ENCODE data around the gene RFTN1.

RFTN1 gene

GRCh38 chr3:16323737-16324136, 189.8 kb downstream of the RFTN1 start:
- no peak for DNase-seq (ENCODE audit: low read depth in 2 of 2)
- no peak overlapping the region for H3K4me3 ChIP-seq (replicated peaks in 1 of 2; ENCODE audit: low read depth in 2 of 2, low read length in 2 of 2)
- TF ChIP-seq CTCF (IDR thresholded peaks at IDR 0.05; ENCODE audit: low read depth, low read length) = no peak

- no peak for DNase-seq (ENCODE audit: low read depth in 2 of 2)
- H3K4me3 ChIP-seq (replicated peaks in 1 of 2; ENCODE audit: low read depth in 2 of 2, low read length in 2 of 2) = no peak overlapping the region
- TF ChIP-seq CTCF (IDR thresholded peaks at IDR 0.05; ENCODE audit: low read depth, low read length) = no peak
Measured at GRCh38 chr3:16322189-16322588, 191.3 kb downstream of the RFTN1 start.

GRCh38 chr3:16320711-16321110, 192.8 kb downstream of the RFTN1 start:
- TF ChIP-seq CTCF (IDR thresholded peaks at IDR 0.05; ENCODE audit: low read depth, low read length) = no peak
- H3K4me3 ChIP-seq (replicated peaks in 1 of 2; ENCODE audit: low read depth in 2 of 2, low read length in 2 of 2) = no peak overlapping the region
- no peak for DNase-seq (ENCODE audit: low read depth in 2 of 2)

GRCh38 chr3:16319723-16320122, 193.8 kb downstream of the RFTN1 start:
- DNase-seq (ENCODE audit: low read depth in 2 of 2) = no peak
- no peak overlapping the region for H3K4me3 ChIP-seq (replicated peaks in 1 of 2; ENCODE audit: low read depth in 2 of 2, low read length in 2 of 2)
- no peak for TF ChIP-seq CTCF (IDR thresholded peaks at IDR 0.05; ENCODE audit: low read depth, low read length)

- H3K4me3 ChIP-seq (replicated peaks in 1 of 2; ENCODE audit: low read depth in 2 of 2, low read length in 2 of 2) = no peak overlapping the region
- peak in 1 of 2 donors; percentile 27 for DNase-seq (ENCODE audit: low read depth in 2 of 2)
- peak; percentile 25 for TF ChIP-seq CTCF (IDR thresholded peaks at IDR 0.05; ENCODE audit: low read depth, low read length)
Measured at GRCh38 chr3:16319307-16319706, 194.2 kb downstream of the RFTN1 start.

- H3K4me3 ChIP-seq (replicated peaks in 1 of 2; ENCODE audit: low read depth in 2 of 2, low read length in 2 of 2) = no peak overlapping the region
- TF ChIP-seq CTCF (IDR thresholded peaks at IDR 0.05; ENCODE audit: low read depth, low read length) = no peak
- peak; percentile 10 to 39 for DNase-seq (ENCODE audit: low read depth in 2 of 2)
Measured at GRCh38 chr3:16318176-16318575, 195.3 kb downstream of the RFTN1 start.

GRCh38 chr3:16317561-16317945, 195.9 kb downstream of the RFTN1 start:
- DNase-seq (ENCODE audit: low read depth in 2 of 2) = no peak
- no peak for TF ChIP-seq CTCF (IDR thresholded peaks at IDR 0.05; ENCODE audit: low read depth, low read length)
- no peak overlapping the region for H3K4me3 ChIP-seq (replicated peaks in 1 of 2; ENCODE audit: low read depth in 2 of 2, low read length in 2 of 2)
